ENCODE results near the gene ALDH3A1.

ALDH3A1 gene

DNA sequence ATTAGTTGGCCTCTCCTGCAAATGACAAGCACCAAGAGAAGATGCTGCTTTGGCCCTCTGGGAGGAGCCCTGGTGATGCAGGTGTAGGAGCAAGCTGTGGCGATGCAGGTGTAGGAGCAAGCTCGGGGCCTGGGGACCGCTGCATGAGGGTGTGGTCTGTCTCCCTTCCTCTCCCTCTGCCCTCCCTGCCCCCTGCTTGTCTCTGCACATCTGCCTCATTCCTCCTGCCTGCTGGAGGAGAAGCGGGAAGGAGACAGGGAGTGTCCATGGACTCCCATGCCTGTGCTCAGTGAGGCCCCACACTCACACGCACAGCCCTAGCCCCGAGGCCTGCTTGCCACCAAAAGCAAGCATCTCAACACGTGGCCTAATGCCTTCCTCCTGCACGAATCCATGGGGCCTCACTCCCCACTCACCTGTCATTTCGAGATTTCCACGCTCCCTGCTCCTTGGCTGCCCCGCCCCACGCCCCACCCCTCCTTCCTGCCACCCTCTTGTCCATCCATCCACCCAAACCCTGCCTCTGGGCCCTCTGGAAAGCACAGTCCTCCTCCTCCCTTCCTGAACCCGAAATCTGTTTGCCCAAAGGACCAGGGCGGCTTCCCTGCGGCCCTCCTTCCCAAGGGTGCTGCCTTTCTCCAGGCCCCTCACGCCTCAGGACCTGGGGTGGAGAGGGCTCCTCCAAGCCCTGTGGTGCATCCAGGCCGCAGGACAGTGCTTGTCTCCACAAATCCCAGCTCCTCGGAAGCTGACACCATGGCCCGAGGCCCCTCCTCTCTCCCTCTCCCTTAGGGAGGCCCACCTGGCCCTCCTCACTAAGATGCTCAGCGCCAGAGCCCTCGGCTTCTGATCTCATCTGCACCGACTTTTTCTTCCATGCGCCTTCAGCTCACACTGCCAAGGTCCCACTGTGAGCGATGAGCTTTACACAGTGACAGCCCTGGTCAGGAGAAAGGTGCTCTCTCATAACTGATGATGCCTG, 11.8 kb upstream of the ALDH3A1 start:
- no peak for DNase-seq

GRCh38 chr17:19757536-19758180, 9.6 kb upstream of the ALDH3A1 start:
- no peak for DNase-seq

- no peak for DNase-seq
Measured at GRCh38 chr17:19756546-19756945, 8.4 kb upstream of the ALDH3A1 start.

DNA sequence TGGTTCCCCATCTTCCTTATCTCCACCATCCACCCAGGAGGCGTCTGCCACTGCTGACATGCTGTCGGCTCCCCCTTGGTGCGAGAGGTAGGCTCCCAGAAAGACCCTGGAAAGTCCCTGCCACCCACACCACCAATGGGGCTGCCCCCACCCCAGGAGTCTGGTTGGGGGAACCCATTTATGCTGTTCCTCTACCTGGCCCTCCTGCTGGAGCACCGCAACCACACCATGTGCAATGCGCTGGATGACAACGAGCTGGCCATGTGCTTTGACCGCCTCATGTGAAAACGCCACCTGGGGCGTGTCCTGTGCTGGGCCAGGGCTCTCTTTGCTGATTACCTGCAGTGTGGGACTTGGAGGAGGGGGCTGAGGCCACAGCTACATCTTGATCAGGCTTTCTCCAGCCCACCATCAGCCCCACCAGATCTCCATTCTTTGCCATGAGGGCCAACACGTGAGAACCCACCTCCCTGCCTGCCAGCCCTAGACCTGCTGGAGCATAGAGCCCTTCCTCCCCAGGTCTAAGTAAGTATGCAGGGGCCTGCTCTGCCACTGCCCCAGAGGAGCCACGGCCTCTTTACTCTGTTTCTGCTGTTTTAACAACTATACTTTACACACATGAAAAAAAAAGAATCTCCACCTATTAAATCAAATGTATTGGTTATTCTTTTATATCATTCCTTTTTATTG, 7.9 kb upstream of the ALDH3A1 start:
- DNase-seq, result no peak

GRCh38 chr17:19755392-19755791, 7.3 kb upstream of the ALDH3A1 start:
- no peak for DNase-seq

- DNase-seq, result peak in 9 of 14 donors; percentile 13 to 61 (median 42)
Measured at GRCh38 chr17:19753661-19754463, 5.8 kb upstream of the ALDH3A1 start.

- peak in 12 of 14 donors; percentile 9 to 93 (median 62) for DNase-seq
Measured at GRCh38 chr17:19753051-19753509, 5.0 kb upstream of the ALDH3A1 start.

GRCh38 chr17:19752216-19753050, 4.3 kb upstream of the ALDH3A1 start:
- DNase-seq, result peak in 5 of 14 donors; percentile 30 to 75 (median 56)

DNA sequence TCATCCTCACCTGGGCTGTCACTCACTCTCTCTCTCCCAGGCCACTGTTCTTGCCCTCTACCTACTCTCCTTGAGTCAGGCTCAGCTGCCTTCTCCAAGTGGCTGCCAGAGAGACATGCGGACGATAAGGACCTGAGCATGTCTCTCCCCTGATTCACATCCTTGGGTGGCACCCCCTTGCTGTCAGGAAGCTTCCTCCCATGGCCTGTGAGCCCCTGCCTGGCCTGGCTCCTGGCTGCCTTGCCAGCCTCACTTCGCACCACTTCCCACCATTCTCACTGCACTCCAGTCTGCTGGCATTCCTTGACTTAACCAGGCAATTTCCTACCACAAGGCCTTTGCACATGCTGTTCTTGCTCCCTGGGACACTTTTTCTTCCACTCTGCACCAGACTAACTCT, 2.7 kb upstream of the ALDH3A1 start:
- DNase-seq, result no peak

- DNase-seq, result no peak
Measured at GRCh38 chr17:19750020-19750572, 2.0 kb upstream of the ALDH3A1 start.

- no peak for DNase-seq
Measured at GRCh38 chr17:19748807-19749193, 702 bp upstream of the ALDH3A1 start.

GRCh38 chr17:19747159-19747719, 859 bp downstream of the ALDH3A1 start:
- DNase-seq, result no peak

- no peak for DNase-seq
Measured at GRCh38 chr17:19746517-19746916, 1.6 kb downstream of the ALDH3A1 start.

DNA sequence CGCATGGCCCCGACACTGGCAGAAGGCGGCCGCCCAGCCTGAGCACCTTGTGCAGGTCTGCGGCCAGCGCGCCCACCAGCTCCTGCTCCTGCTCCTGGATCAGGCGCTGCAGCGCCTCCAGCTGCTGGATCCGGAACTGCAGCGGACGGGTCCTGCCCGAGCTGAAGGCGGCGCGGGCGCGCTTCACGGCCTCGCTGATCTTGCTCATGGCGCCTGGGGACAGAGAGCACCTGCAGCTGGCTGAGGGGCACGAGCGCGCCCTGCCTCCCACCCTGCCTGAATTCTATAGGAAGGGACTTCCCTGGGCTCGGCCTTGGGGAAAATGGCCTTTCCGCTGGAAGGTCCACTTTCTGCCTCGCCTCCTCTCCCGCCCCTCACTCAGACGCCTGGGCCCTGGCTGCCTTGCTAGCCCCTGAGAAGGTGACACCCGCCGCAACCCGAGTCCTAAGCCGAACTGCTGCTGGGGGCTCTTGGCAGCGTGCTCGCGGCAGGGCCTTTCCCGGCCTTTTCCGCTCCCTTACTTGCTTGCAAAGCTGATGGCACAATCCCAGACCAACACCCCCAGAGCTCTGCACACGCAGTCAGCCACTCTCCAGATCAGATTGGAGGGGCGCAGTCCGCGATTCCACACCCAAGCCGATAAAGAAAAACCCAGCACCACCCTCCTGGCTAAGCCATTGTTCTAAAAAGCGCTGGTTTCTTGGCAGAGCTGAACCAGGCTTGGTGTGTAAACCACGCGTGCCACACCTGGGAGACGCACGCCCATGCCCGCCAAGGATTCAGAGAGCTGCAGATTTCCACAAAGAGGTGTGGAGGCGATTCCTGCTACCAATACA, 3.0 kb downstream of the ALDH3A1 start:
- DNase-seq, result peak; percentile 24 to 86 (median 73)

DNA sequence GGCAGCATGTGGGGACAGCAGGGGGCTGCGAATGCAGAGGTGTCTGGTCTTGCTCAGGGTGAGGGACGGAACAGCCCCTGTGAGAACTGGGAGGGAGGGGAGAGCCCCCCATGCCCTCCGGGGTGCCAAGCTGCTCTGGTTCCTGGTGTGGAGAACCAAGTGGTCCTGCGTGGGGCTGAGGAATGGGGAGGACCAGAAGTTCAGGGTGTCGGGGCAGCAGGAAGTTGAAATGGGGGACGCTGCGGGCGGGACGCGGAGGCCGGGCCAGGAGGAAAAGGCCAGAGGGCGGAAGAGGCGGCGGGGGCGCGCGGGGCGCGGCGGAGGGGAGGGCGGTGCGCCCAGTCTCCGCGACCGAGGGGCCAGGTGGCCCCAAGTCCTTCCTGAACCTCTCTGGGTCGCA, 3.6 kb downstream of the ALDH3A1 start:
- no peak for DNase-seq

GRCh38 chr17:19743101-19744100, 4.7 kb downstream of the ALDH3A1 start:
- DNase-seq, result no peak

DNA sequence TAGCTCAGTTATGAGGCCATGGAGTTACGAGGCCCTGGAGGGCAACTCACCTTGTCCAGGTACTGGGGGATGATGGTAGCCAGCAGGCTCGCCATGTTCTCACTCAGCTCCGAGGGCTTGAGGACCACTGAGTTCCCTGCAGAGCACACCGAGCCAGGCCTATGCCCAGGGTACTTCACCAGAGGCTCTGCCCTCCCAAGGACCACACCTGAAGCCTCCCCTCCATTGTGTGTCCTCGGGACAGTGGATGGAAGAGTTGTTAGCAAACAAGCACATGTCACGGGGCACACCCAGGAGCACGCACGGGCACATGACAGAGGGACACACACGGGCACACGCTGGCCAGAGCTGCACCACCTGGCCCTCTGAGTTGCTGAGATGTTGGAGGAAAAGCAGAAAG, 5.6 kb downstream of the ALDH3A1 start:
- DNase-seq, result no peak

DNA sequence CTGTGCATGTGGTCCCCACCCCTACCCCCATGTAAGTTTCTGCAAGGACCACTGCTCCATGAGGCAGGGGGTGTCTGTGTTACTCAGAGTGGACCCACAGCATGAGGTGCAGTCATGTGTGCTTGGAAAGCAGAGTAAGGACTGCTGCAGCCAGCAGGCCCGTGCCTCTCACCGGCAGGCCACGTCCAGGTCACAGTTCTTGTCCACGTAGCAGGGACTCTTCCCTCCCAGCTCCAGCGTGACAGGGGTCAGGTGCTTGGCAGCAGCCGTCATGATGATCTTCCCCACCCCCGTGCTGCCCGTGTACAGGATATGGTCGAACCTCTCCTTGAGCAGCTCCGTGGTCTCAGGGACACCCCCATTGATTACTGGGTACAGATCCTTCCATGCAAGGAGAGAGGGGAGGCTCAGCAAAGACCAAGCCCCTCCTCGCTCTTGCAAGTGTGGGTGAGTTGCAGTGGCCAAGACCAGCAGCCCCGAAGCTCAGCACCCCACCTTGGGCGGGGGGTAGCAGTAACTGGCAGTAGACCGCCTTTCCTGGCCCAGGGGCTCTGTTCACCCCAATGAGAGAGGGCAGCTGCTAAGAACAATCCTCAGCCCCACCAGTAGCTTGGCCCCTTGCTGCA, 6.2 kb downstream of the ALDH3A1 start:
- DNase-seq, result no peak
